H9 (cell line): ENCODE measurements around the gene ELF3. TPM values are rescaled to one million over a fixed set of nuclear protein-coding genes. Genes with fewer than 3 reads are reported as not detected.

ENCODE experiments used
- DNase-seq: peaks from one replicate; pipeline ENCODE4 v3.0.0-alpha.2; 2017
- H2AFZ ChIP-seq: one replicate; pipeline ENCODE4 v1.6.1; 2013; ENCODE audit warnings: mild to moderate bottlenecking, low read length, control low read depth, moderate library complexity
- H2AK5ac ChIP-seq: 2 replicates; pipeline ENCODE4 v1.6.1; 2013; ENCODE audit warnings: low read length, control low read depth, mixed read lengths; ENCODE audit not compliant: insufficient read length
- H2BK120ac ChIP-seq: one replicate; pipeline ENCODE4 v1.6.1; 2013; ENCODE audit warnings: low read depth, mild to moderate bottlenecking, low read length, control low read depth, inconsistent platforms; ENCODE audit not compliant: poor library complexity, severe bottlenecking
- H2BK12ac ChIP-seq: 2 replicates; pipeline ENCODE4 v1.6.1; 2013; ENCODE audit warnings: low read length, control low read depth, mixed read lengths, low read depth; ENCODE audit not compliant: insufficient read length
- H2BK15ac ChIP-seq: 2 replicates; pipeline ENCODE4 v1.6.1; 2013; ENCODE audit warnings: low read depth, low read length, control low read depth
- H2BK20ac ChIP-seq: one replicate; pipeline ENCODE4 v1.6.1; 2013; ENCODE audit warnings: low read depth, mild to moderate bottlenecking, low read length, control low read depth, inconsistent platforms; ENCODE audit not compliant: poor library complexity, severe bottlenecking
- H2BK5ac ChIP-seq: 2 replicates; pipeline ENCODE4 v1.6.1; 2013; ENCODE audit warnings: low read length, control low read depth, mixed read lengths; ENCODE audit not compliant: insufficient read length
- H3K14ac ChIP-seq: 2 replicates; pipeline ENCODE4 v1.6.1; 2013; ENCODE audit warnings: low read length, control low read depth; ENCODE audit not compliant: insufficient read depth
- H3K18ac ChIP-seq: 2 replicates; pipeline ENCODE4 v1.6.1; 2013; ENCODE audit warnings: low read depth, mild to moderate bottlenecking, mixed read lengths, low read length, control low read depth; ENCODE audit not compliant: insufficient read length
- H3K23ac ChIP-seq: 2 replicates; pipeline ENCODE4 v1.6.1; 2013; ENCODE audit warnings: low read length, control low read depth, mixed read lengths, low read depth; ENCODE audit not compliant: insufficient read length
- H3K23me2 ChIP-seq: 2 replicates; pipeline ENCODE4 v1.6.1; 2013; ENCODE audit warnings: low read depth, mild to moderate bottlenecking, mixed read lengths, low read length, control low read depth; ENCODE audit not compliant: insufficient read length, poor library complexity, severe bottlenecking
- H3K27ac ChIP-seq: 2 replicates; pipeline ENCODE4 v1.5.1; 2013; ENCODE audit warnings: low read length, control low read depth, mixed read lengths, low read depth; ENCODE audit not compliant: insufficient read length
- H3K27me3 ChIP-seq: 2 replicates; pipeline ENCODE4 v1.6.1; 2013; ENCODE audit warnings: low read length, control low read depth, inconsistent platforms; ENCODE audit not compliant: insufficient read depth
- H3K4ac ChIP-seq: 2 replicates; pipeline ENCODE4 v1.6.1; 2013; ENCODE audit warnings: low read depth, mild to moderate bottlenecking, control low read depth, inconsistent platforms, low read length, moderate library complexity
- H3K4me1 ChIP-seq: 2 replicates; pipeline ENCODE4 v1.6.1; 2013; ENCODE audit warnings: low read length, control low read depth, inconsistent platforms; ENCODE audit not compliant: insufficient read depth
- H3K4me2 ChIP-seq: 2 replicates; pipeline ENCODE4 v1.6.1; 2013; ENCODE audit warnings: low read length, control low read depth, mixed read lengths; ENCODE audit not compliant: insufficient read length, insufficient read depth
- H3K56ac ChIP-seq: 2 replicates; pipeline ENCODE4 v1.6.1; 2013; ENCODE audit warnings: low read depth, mild to moderate bottlenecking, mixed read lengths, low read length, control low read depth; ENCODE audit not compliant: insufficient read length
- H3K79me1 ChIP-seq: 2 replicates; pipeline ENCODE4 v1.6.1; 2013; ENCODE audit warnings: low read depth, mild to moderate bottlenecking, moderate library complexity, low read length, control low read depth, inconsistent platforms; ENCODE audit not compliant: insufficient read depth, poor library complexity, severe bottlenecking
- H3K79me2 ChIP-seq: 2 replicates; pipeline ENCODE4 v1.6.1; 2013; ENCODE audit warnings: low read length, control low read depth, inconsistent platforms; ENCODE audit not compliant: insufficient read depth
- H3K9ac ChIP-seq: 2 replicates; pipeline ENCODE4 v1.6.1; 2013; ENCODE audit warnings: low read length, control low read depth, mixed read lengths; ENCODE audit not compliant: insufficient read length; ENCODE audit errors: extremely low read depth
- H3K9me3 ChIP-seq: one replicate; pipeline ENCODE4 v1.6.1; 2013; ENCODE audit warnings: low read depth, low read length, inconsistent platforms; ENCODE audit not compliant: control insufficient read depth
- H3T11ph ChIP-seq: one replicate; pipeline ENCODE4 v1.6.1; 2013; ENCODE audit warnings: mild to moderate bottlenecking, low read length, control low read depth, inconsistent platforms
- H4K20me1 ChIP-seq: one replicate; pipeline ENCODE4 v1.6.1; 2013; ENCODE audit not compliant: control insufficient read depth, insufficient read length, insufficient read depth
- H4K5ac ChIP-seq: 2 replicates; pipeline ENCODE4 v1.6.1; 2013; ENCODE audit warnings: low read depth, mild to moderate bottlenecking, mixed read lengths, low read length, control low read depth; ENCODE audit not compliant: insufficient read length
- H4K8ac ChIP-seq: replicated peaks from 2 replicates; pipeline ENCODE4 v1.6.1; 2013; ENCODE audit warnings: low read length, control low read depth, mixed read lengths, low read depth; ENCODE audit not compliant: insufficient read length
- H4K91ac ChIP-seq: 2 replicates; pipeline ENCODE4 v1.6.1; 2013; ENCODE audit warnings: low read depth, mild to moderate bottlenecking, moderate library complexity, mixed read lengths, low read length, control low read depth; ENCODE audit not compliant: insufficient read length
- H3K27ac Mint-ChIP-seq, 3 experiments: 2 replicates in 2 of 3; 3 replicates in 1 of 3; pipeline ENCODE4 v1.8.0; 2020 to 2021; ENCODE audit warnings: mixed read lengths in 3 of 3, mild to moderate bottlenecking in 1 of 3, moderate library complexity in 1 of 3
- H3K27me3 Mint-ChIP-seq: 2 replicates; pipeline ENCODE4 v1.8.0; 2021; ENCODE audit warnings: low read depth, mild to moderate bottlenecking, moderate library complexity, mixed read lengths
- H3K36me3 Mint-ChIP-seq, 3 experiments: 2 replicates in 2 of 3; 3 replicates in 1 of 3; pipeline ENCODE4 v1.8.0; 2020 to 2021; ENCODE audit warnings: low read depth in 3 of 3, mixed read lengths in 3 of 3; ENCODE audit not compliant: insufficient read depth in 1 of 3
- H3K4me1 Mint-ChIP-seq, 2 experiments: 2 replicates each; pipeline ENCODE4 v1.8.0; 2020; ENCODE audit warnings: mixed read lengths in 2 of 2
- H3K4me3 Mint-ChIP-seq, 2 experiments: 2 replicates in 1 of 2; 3 replicates in 1 of 2; pipeline ENCODE4 v1.8.0; 2020 to 2021; ENCODE audit warnings: mild to moderate bottlenecking in 2 of 2, mixed read lengths in 2 of 2, moderate library complexity in 1 of 2
- H3K9me3 Mint-ChIP-seq, 2 experiments: 2 replicates in 1 of 2; 3 replicates in 1 of 2; pipeline ENCODE4 v1.8.0; 2020; ENCODE audit warnings: mild to moderate bottlenecking in 2 of 2, mixed read lengths in 2 of 2, moderate library complexity in 1 of 2
- CTCF ChIP-seq: fragments of 200-600 bp; sonication (generic); conservative IDR thresholded peaks from 3 replicates; pipeline ENCODE4 v1.8.0; 2021; ENCODE audit warnings: antibody characterized with exemption, mild to moderate bottlenecking
- WGBS: extraction: QIAGEN DNeasy Blood & Tissue Kit; methylation state at CpG from one replicate; pipeline ENCODE4 v1.1.7; 2013; ENCODE audit warnings: missing lambda C conversion rate, low lambda C conversion rate, mixed read lengths; ENCODE audit not compliant: insufficient read length; ENCODE audit errors: extremely low coverage; 5-methylcytosine and 5-hydroxymethylcytosine counted together
- total RNA-seq: library from RNA; stranded (reverse); gene quantifications from 2 replicates; pipeline ENCODE4 v1.2.1, GENCODE V29; 2021

Gene ELF3
- total RNA-seq, 1 experiment from 2014 or later = 10.4 TPM

- Histone ChIP-seq H2AFZ (no peak overlapping the region), H3K18ac (no peak overlapping the region), H3K27ac (no peak overlapping the region), H3K9ac (no peak overlapping the region), H4K8ac (no peak overlapping the region), H3K4me1 (no peaks in the 10 kb centered on the region), H3K23me2 (no peaks in the 10 kb centered on the region), H3K27me3 (no peaks in the 10 kb centered on the region), H4K5ac (no peak overlapping the region), H3K56ac (no peak overlapping the region), H3K79me1 (no peaks in the 10 kb centered on the region), H3K4me2 (no peak overlapping the region), H2BK120ac (no peak overlapping the region), H3K14ac (no peak overlapping the region), H2AK5ac (no peak overlapping the region), H2BK5ac (no peak overlapping the region), H4K91ac (no peak overlapping the region), H3K79me2 (no peaks in the 10 kb centered on the region), H3T11ph (no peak overlapping the region), H2BK20ac (no peak overlapping the region), H3K4ac (no peak overlapping the region), H2BK12ac (no peak overlapping the region), H3K9me3 (no peaks in the 10 kb centered on the region), H2BK15ac (no peak overlapping the region), H4K20me1 (no peaks in the 10 kb centered on the region), H3K23ac (no peak overlapping the region)
- TF ChIP-seq CTCF = no peak
- no peaks in the 10 kb centered on the region for H3K9me3 Mint-ChIP-seq
- peaks cover 2% of the 10 kb centered on the region; the same call in 1 of the 2 replicates for H3K27me3 Mint-ChIP-seq
- no peaks in the 10 kb centered on the region for H3K4me1 Mint-ChIP-seq
- no peak overlapping the region for H3K27ac Mint-ChIP-seq
- H3K36me3 Mint-ChIP-seq = peaks cover 18 to 51% (median 51%) of the 10 kb centered on the region in 3 experiments; a peak in 6 of 7 replicates
- no peak for DNase-seq
- WGBS = no CpG with 5 or more reads among the region's 9 CpGs
- H3K4me3 Mint-ChIP-seq = no peak overlapping the region
These were observed 39.8 kb upstream of the ELF3 start for GRCh38 chr1:201970334-201971159.
